Spleen (tissue), 7 donors: ENCODE data around the gene KLF15.

Experiments
- POLR2A ChIP-seq, 3 donors: fragments of 450-650 bp; IDR thresholded peaks; one replicate each; pipeline ENCODE4 v1.5.1; 2017; ENCODE audit warnings: antibody characterized with exemption in 3 of 3, mild to moderate bottlenecking in 1 of 3
- TF ChIP-seq, protein P1 (sequence below), 11 experiments: fragments of 200-600 bp in 7 of 11; fragments of 450-650 bp in 4 of 11; sonication (generic) in 4 of 11; IDR thresholded peaks in 8 of 11; conservative IDR thresholded peaks in 3 of 11; 1 replicate in 7 of 11; 2 replicates in 4 of 11; pipeline versions ENCODE4 v1.4.0 to v1.8.0; 2016 to 2021; ENCODE audit warnings: antibody characterized with exemption in 11 of 11, inconsistent platforms in 4 of 11, mild to moderate bottlenecking in 1 of 11
- donor health status: DM: no; HTN: no; CAD: no; lungs with moderate emphysema.
- donor health status: DM: no; HTN: no; CAD: no.
- donor health status: DM: no; HTN: no; CAD: no.

DNA sequence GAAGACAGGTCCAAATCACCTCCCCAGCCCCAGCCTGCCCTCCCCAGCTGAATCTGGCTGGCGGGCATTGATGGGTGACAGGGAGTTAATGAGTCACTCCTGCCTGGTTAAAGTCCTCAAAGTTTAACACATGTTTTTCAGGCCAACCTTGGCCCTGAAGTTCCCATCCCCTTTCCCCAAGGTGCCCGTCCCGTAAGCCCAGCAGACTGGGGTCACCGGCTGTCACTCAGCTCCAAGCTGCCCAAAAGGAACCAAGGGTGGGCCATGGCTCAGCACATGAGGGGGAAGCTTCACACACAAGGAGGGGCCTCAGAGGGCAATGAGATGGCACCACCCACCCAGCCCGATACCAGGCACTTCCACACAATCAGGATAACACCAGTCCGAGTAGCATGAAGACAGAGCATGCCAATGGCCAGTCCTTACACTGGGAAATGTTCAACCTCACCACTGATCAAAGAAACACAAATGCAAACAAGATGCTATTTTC lies 10.2 kb upstream of the KLF15 start:
- TF ChIP-seq, protein P1, sequence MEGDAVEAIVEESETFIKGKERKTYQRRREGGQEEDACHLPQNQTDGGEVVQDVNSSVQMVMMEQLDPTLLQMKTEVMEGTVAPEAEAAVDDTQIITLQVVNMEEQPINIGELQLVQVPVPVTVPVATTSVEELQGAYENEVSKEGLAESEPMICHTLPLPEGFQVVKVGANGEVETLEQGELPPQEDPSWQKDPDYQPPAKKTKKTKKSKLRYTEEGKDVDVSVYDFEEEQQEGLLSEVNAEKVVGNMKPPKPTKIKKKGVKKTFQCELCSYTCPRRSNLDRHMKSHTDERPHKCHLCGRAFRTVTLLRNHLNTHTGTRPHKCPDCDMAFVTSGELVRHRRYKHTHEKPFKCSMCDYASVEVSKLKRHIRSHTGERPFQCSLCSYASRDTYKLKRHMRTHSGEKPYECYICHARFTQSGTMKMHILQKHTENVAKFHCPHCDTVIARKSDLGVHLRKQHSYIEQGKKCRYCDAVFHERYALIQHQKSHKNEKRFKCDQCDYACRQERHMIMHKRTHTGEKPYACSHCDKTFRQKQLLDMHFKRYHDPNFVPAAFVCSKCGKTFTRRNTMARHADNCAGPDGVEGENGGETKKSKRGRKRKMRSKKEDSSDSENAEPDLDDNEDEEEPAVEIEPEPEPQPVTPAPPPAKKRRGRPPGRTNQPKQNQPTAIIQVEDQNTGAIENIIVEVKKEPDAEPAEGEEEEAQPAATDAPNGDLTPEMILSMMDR (IDR thresholded peaks at IDR 0.05 in 8 of 11, conservative IDR thresholded peaks at IDR 0.05 in 3 of 11) = no peak
- TF ChIP-seq POLR2A (IDR thresholded peaks at IDR 0.05) = no peak
